HCT116 (cell line): ENCODE data around the gene SNRNP35. TPM values are rescaled to one million over a fixed set of nuclear protein-coding genes. Genes with fewer than 3 reads are reported as not detected.

ENCODE experiments used
- ATAC-seq: fragments of 200-7000 bp; cut with Tn5 transposase; 2 replicates; pipeline ENCODE4 v1.9.1; 2020; ENCODE audit warnings: mild to moderate bottlenecking, moderate library complexity
- BruUV-seq: library from RNA; stranded (reverse); fragments of 400-500 nt; replicated peaks from 2 replicates; lab custom pipeline; 2021; lab: Mats Ljungman, UMichigan
- CTCF ChIA-PET: fragments of 300-600 bp; sonication (Branson Sonifier 250); formaldehyde crosslinking; loops from one replicate; lab custom pipeline; 2021; ENCODE audit warnings: antibody characterized with exemption; lab: Charles Lee
- POLR2A ChIA-PET: fragments of 300-600, 350-600 bp; sonication (Branson Sonifier 250); formaldehyde crosslinking; loops from one replicate; lab custom pipeline; 2021; ENCODE audit warnings: antibody characterized with exemption; lab: Charles Lee
- RAD21 ChIA-PET, 2 experiments: fragments of 300-600 bp; sonication (Branson Sonifier 250); formaldehyde crosslinking; loops; one replicate each; lab custom pipeline; 2023; ENCODE audit warnings: low total read pairs in 2 of 2; ENCODE audit not compliant: uncharacterized antibody in 2 of 2, unreplicated experiment in 2 of 2, low non-redundant PET in 1 of 2; lab: Charles Lee
- DNase-seq: peaks from one replicate; pipeline ENCODE4 v3.0.0-alpha.2; 2010; ENCODE audit warnings: low read depth, low spot score
- H2AFZ ChIP-seq: fragments of 200-600 bp; shearing (Covaris generic), sonication (generic); 2 replicates; pipeline ENCODE4 v1.6.1; 2017; ENCODE audit warnings: low read depth, mixed run types, mixed read lengths, antibody characterized with exemption, low read length; ENCODE audit not compliant: poor library complexity, severe bottlenecking
- H3K27ac ChIP-seq: 2 replicates; pipeline ENCODE4 v1.5.1; 2012; ENCODE audit warnings: low read depth, low read length
- H3K27me3 ChIP-seq: fragments of 200-600 bp; sonication (generic); 2 replicates; pipeline ENCODE4 v1.6.1; 2016; ENCODE audit warnings: mixed run types, low read length, mixed read lengths; ENCODE audit not compliant: insufficient read depth
- H3K36me3 ChIP-seq, 2 experiments: fragments of 200-500 bp in 1 of 2; fragments of 200-600 bp in 1 of 2; sonication (Bioruptor generic) in 1 of 2; sonication (generic) in 1 of 2; 2 replicates each; pipeline versions ENCODE4 v1.5.1 to v1.6.1; 2014 to 2016; ENCODE audit warnings: low read length in 2 of 2, inconsistent platforms in 1 of 2, mixed read lengths in 1 of 2, mixed run types in 1 of 2; ENCODE audit not compliant: insufficient read depth in 2 of 2, control insufficient read depth in 1 of 2
- H3K4me1 ChIP-seq, 2 experiments: fragments of 200-600 bp in 1 of 2; sonication (generic) in 1 of 2; 2 replicates each; pipeline versions ENCODE4 v1.5.1 to v1.6.1; 2012 to 2017; ENCODE audit warnings: low read length in 2 of 2, inconsistent platforms in 1 of 2, mild to moderate bottlenecking in 1 of 2, mixed read lengths in 1 of 2, mixed run types in 1 of 2, moderate library complexity in 1 of 2; ENCODE audit not compliant: insufficient read depth in 2 of 2, control insufficient read depth in 1 of 2
- H3K4me2 ChIP-seq: fragments of 200-600 bp; sonication (generic); 2 replicates; pipeline ENCODE4 v1.6.1; 2017; ENCODE audit warnings: mixed run types, low read length, mixed read lengths
- H3K4me3 ChIP-seq, 2 experiments: fragments of 200-600 bp in 1 of 2; sonication (generic) in 1 of 2; replicated peaks in 1 of 2; 2 replicates each; pipeline ENCODE4 v1.5.1; 2011 to 2016; ENCODE audit warnings: low read length in 2 of 2, control low read depth in 1 of 2, low read depth in 1 of 2, mild to moderate bottlenecking in 1 of 2, mixed read lengths in 1 of 2, mixed run types in 1 of 2
- H3K79me2 ChIP-seq: fragments of 200-600 bp; sonication (generic); 2 replicates; pipeline ENCODE4 v1.6.1; 2017; ENCODE audit warnings: mild to moderate bottlenecking, mixed run types, low read length, moderate library complexity, mixed read lengths; ENCODE audit not compliant: insufficient read depth
- H3K9ac ChIP-seq: fragments of 200-600 bp; sonication (generic); 2 replicates; pipeline ENCODE4 v1.6.1; 2016; ENCODE audit warnings: low read length, mixed read lengths
- H3K9me2 ChIP-seq: fragments of 200-600 bp; sonication (generic), shearing (Covaris generic); 2 replicates; pipeline ENCODE4 v1.6.1; 2017; ENCODE audit warnings: mixed run types, mild to moderate bottlenecking, moderate library complexity; ENCODE audit not compliant: insufficient read depth
- H3K9me3 ChIP-seq, 2 experiments: fragments of 200-500 bp in 1 of 2; fragments of 200-600 bp in 1 of 2; sonication (Bioruptor generic) in 1 of 2; sonication (generic) in 1 of 2; 2 replicates each; pipeline ENCODE4 v1.6.1; 2014 to 2017; ENCODE audit warnings: low read length in 2 of 2, mixed read lengths in 2 of 2, inconsistent platforms in 1 of 2, low read depth in 1 of 2, mild to moderate bottlenecking in 1 of 2, mixed run types in 1 of 2, moderate library complexity in 1 of 2; ENCODE audit not compliant: control insufficient read depth in 1 of 2, insufficient read depth in 1 of 2
- H4K20me1 ChIP-seq: fragments of 200-600 bp; sonication (generic), shearing (Covaris generic); 2 replicates; pipeline ENCODE4 v1.6.1; 2017; ENCODE audit warnings: mixed run types, mild to moderate bottlenecking, moderate library complexity; ENCODE audit not compliant: insufficient read depth
- ATF3 ChIP-seq: IDR thresholded peaks from 2 replicates; pipeline ENCODE4 v1.6.1; 2012
- CTCF ChIP-seq, 3 experiments: fragments of 200-600 bp in 1 of 3; sonication (generic) in 1 of 3; IDR thresholded peaks in 2 of 3; conservative IDR thresholded peaks in 1 of 3; 2 replicates each; pipeline ENCODE4 v1.5.1; 2012 to 2017; ENCODE audit warnings: low read depth in 2 of 3, low read length in 2 of 3, antibody characterized with exemption in 1 of 3, borderline replicate concordance in 1 of 3, control low read depth in 1 of 3, mild to moderate bottlenecking in 1 of 3, mixed read lengths in 1 of 3, mixed run types in 1 of 3, moderate library complexity in 1 of 3; ENCODE audit not compliant: insufficient read depth in 1 of 3
- ELF1 ChIP-seq: IDR thresholded peaks from 2 replicates; pipeline ENCODE4 v1.6.1; 2012; ENCODE audit warnings: low read depth, borderline replicate concordance
- EZH2 ChIP-seq: fragments of 200-600 bp; sonication (generic); IDR thresholded peaks from 2 replicates; pipeline ENCODE4 v1.6.1; 2017; ENCODE audit warnings: antibody characterized with exemption, mixed run types
- POLR2A ChIP-seq: IDR thresholded peaks from 2 replicates; pipeline ENCODE4 v1.7.0; 2011; ENCODE audit warnings: borderline replicate concordance; ENCODE audit not compliant: insufficient read depth, insufficient read length; ENCODE audit errors: extremely low read depth
- YY1 ChIP-seq: IDR thresholded peaks from 2 replicates; pipeline ENCODE4 v1.6.1; 2011; ENCODE audit warnings: low read length, low read depth, moderate library complexity, mild to moderate bottlenecking; ENCODE audit not compliant: insufficient replicate concordance; ENCODE audit errors: extremely low read depth
- ZNF274 ChIP-seq: fragments of 200-500 bp; sonication (Bioruptor generic); IDR thresholded peaks from 2 replicates; pipeline ENCODE4 v1.6.1; 2014; ENCODE audit warnings: mild to moderate bottlenecking, low read depth, low read length, inconsistent platforms
- intact Hi-C: fragments of 100-400 bp; cut with micrococcal nuclease; formaldehyde crosslinking; loops from 2 replicates; pipeline ENCODE4 v1.10.0; 2022
- total RNA-seq: library from RNA; stranded (reverse); gene quantifications from one replicate; pipeline ENCODE4 v1.2.1, GENCODE V29; 2021; ENCODE audit not compliant: unreplicated experiment
- TF ChIP-seq, protein P1 (sequence below): IDR thresholded peaks from 2 replicates; pipeline ENCODE4 v1.6.1; 2012
- TF ChIP-seq, protein P2 (sequence below): IDR thresholded peaks from 2 replicates; pipeline ENCODE4 v1.6.1; 2011; ENCODE audit warnings: mild to moderate bottlenecking, low read length, moderate library complexity; ENCODE audit not compliant: insufficient replicate concordance; ENCODE audit errors: extremely low read depth

The SNRNP35 gene
- total RNA-seq, 1 experiment from 2014 or later: 12.4 TPM

GRCh38 chr12:123502163-123502704, 44.3 kb downstream of the SNRNP35 start:
- H3K79me2 ChIP-seq: no peaks in the 10 kb centered on the region
- TF ChIP-seq CTCF (IDR thresholded peaks at IDR 0.05 in 2 of 3, conservative IDR thresholded peaks at IDR 0.05 in 1 of 3; ENCODE audit: borderline replicate concordance in 1 of 3, insufficient read depth in 1 of 3, low read depth in 2 of 3, low read length in 2 of 3) (no peak), ELF1 (no peak), POLR2A (no peak), YY1 (no peak), EZH2 (no peak), ZNF274 (no peak), ATF3 (no peak)
- TF ChIP-seq, protein P1, sequence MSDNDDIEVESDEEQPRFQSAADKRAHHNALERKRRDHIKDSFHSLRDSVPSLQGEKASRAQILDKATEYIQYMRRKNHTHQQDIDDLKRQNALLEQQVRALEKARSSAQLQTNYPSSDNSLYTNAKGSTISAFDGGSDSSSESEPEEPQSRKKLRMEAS: no peak
- TF ChIP-seq, protein P2, sequence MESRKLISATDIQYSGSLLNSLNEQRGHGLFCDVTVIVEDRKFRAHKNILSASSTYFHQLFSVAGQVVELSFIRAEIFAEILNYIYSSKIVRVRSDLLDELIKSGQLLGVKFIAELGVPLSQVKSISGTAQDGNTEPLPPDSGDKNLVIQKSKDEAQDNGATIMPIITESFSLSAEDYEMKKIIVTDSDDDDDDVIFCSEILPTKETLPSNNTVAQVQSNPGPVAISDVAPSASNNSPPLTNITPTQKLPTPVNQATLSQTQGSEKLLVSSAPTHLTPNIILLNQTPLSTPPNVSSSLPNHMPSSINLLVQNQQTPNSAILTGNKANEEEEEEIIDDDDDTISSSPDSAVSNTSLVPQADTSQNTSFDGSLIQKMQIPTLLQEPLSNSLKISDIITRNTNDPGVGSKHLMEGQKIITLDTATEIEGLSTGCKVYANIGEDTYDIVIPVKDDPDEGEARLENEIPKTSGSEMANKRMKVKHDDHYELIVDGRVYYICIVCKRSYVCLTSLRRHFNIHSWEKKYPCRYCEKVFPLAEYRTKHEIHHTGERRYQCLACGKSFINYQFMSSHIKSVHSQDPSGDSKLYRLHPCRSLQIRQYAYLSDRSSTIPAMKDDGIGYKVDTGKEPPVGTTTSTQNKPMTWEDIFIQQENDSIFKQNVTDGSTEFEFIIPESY: no peak
- no peak overlapping the region for H3K27ac ChIP-seq
- H2AFZ ChIP-seq: no peak overlapping the region
- H3K36me3 ChIP-seq: no peaks in the 10 kb centered on the region; a peak in 1 of 4 replicates
- intact Hi-C loops: no loop called here
- POLR2A ChIA-PET: no interaction called here
- H4K20me1 ChIP-seq: no peaks in the 10 kb centered on the region
- CTCF ChIA-PET: no interaction called here
- RAD21 ChIA-PET: no interaction called here
- H3K9ac ChIP-seq: no peak overlapping the region
- DNase-seq: no peak
- H3K4me2 ChIP-seq: no peak overlapping the region
- BruUV-seq: no TSS peak
- no peaks in the 10 kb centered on the region for H3K27me3 ChIP-seq
- no peaks in the 10 kb centered on the region for H3K9me2 ChIP-seq
- no peak overlapping the region for H3K4me3 ChIP-seq
- no peaks in the 10 kb centered on the region for H3K9me3 ChIP-seq
- no peaks in the 10 kb centered on the region for H3K4me1 ChIP-seq
- ATAC-seq: no peak
